ENCODE data around the gene QDPR.

The QDPR gene

GRCh38 chr4:17511509-17511949 is 361 bp downstream of the QDPR start:
- H3K79me2 ChIP-seq (ENCODE audit: insufficient read depth, low read length) = peaks cover 18% of the 10 kb centered on the region; the same call in 1 of the 2 replicates
- H3K4me1 ChIP-seq (ENCODE audit: insufficient read depth, low read length) = peaks cover 22% of the 10 kb centered on the region
- H3K4me2 ChIP-seq (ENCODE audit: insufficient read depth, low read length) = peak overlapping the region; percentile 67
- no peak for TF ChIP-seq CTCF (IDR thresholded peaks at IDR 0.05; ENCODE audit: borderline replicate concordance, extremely low read depth, low read length, poor library complexity, severe bottlenecking)
- peaks cover 6% of the 10 kb centered on the region for H3K27me3 ChIP-seq (ENCODE audit: insufficient read depth, low read length, poor library complexity)
- H3K9ac ChIP-seq (ENCODE audit: low read depth, low read length) = peak overlapping the region; percentile 69
- no peaks in the 10 kb centered on the region for H4K20me1 ChIP-seq (ENCODE audit: insufficient read depth, low read length)
- ATAC-seq (ENCODE audit: insufficient read depth, low read depth) (peak; percentile 81), DNase-seq (peak; percentile 57)
- peak overlapping the region; percentile 48 for H3K27ac ChIP-seq (ENCODE audit: low read length)
- H3K36me3 ChIP-seq (ENCODE audit: insufficient read depth, low read length) = peaks cover 3% of the 10 kb centered on the region; the same call in 1 of the 2 replicates
- H3K4me3 ChIP-seq (ENCODE audit: low read depth in 1 of 2, low read length in 2 of 2) = peak overlapping the region; percentile 23 to 68; a peak in 3 of 4 replicates
- no peaks in the 10 kb centered on the region for H3K9me3 ChIP-seq (ENCODE audit: insufficient read depth, low read length, severe bottlenecking)
- H2AFZ ChIP-seq (ENCODE audit: low read depth, low read length) = peak overlapping the region; percentile 73

DNA sequence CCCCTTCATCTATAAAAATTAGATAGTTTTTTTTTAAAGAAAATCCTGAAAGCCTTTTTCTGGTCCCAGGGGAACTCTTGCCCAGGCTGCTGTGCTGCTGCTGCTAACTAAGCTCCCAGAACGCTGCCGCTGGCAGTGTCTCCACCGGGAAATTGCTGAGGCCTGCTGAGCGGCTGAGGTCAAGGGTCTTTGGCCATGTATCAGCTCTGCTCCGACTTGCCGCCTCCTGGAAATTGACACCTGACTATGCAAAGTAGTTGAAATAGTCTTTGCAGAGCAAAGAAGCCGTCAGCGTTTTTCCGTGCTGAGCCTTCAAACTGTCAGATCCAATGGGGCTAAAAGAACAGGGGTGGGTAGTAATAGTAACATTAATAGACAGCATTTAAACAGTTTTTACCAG is 839 bp downstream of the QDPR start:
- H3K4me3 ChIP-seq (ENCODE audit: low read depth in 1 of 2, low read length in 2 of 2) = peak overlapping the region; percentile 23 to 68; a peak in 3 of 4 replicates
- H3K9me3 ChIP-seq (ENCODE audit: insufficient read depth, low read length, severe bottlenecking) = no peaks in the 10 kb centered on the region
- H3K9ac ChIP-seq (ENCODE audit: low read depth, low read length) = peak overlapping the region; percentile 69
- peaks cover 22% of the 10 kb centered on the region for H3K4me1 ChIP-seq (ENCODE audit: insufficient read depth, low read length)
- H4K20me1 ChIP-seq (ENCODE audit: insufficient read depth, low read length) = peaks cover 2% of the 10 kb centered on the region; the same call in 1 of the 2 replicates
- H3K27me3 ChIP-seq (ENCODE audit: insufficient read depth, low read length, poor library complexity) = peaks cover 5% of the 10 kb centered on the region
- H3K4me2 ChIP-seq (ENCODE audit: insufficient read depth, low read length) = peak overlapping the region; percentile 67
- peaks cover 3% of the 10 kb centered on the region; the same call in 1 of the 2 replicates for H3K36me3 ChIP-seq (ENCODE audit: insufficient read depth, low read length)
- H2AFZ ChIP-seq (ENCODE audit: low read depth, low read length) = peak overlapping the region; percentile 73
- no peak for DNase-seq
- ATAC-seq (ENCODE audit: insufficient read depth, low read depth) = no peak
- H3K27ac ChIP-seq (ENCODE audit: low read length) = peak overlapping the region; percentile 48; the same call in 1 of the 2 replicates
- TF ChIP-seq CTCF (IDR thresholded peaks at IDR 0.05; ENCODE audit: borderline replicate concordance, extremely low read depth, low read length, poor library complexity, severe bottlenecking) (no peak), EZH2 (IDR thresholded peaks at IDR 0.05; ENCODE audit: borderline replicate concordance, low read depth, low read length, severe bottlenecking) (no peak)
- peaks cover 18% of the 10 kb centered on the region; the same call in 1 of the 2 replicates for H3K79me2 ChIP-seq (ENCODE audit: insufficient read depth, low read length)

DNA sequence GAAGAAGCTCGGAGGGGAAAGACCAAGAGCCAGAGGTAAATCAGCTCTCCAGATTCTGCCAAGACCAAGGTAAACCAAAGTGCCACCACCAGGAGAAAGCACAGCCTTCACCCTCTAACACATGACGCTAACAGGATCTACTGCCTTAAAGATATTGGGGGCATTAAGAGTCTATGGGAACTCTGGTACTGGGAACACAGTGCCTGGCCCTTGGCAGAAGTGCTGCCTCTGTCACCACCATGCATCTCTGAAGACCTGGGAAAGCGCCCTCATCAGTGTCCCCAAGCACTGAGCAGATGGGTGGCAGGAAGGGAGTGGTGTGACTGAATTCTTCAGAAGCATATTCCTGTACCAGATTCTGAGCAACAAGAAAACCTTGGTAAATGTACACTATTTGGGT is 1.3 kb downstream of the QDPR start:
- no peak for TF ChIP-seq CTCF (IDR thresholded peaks at IDR 0.05; ENCODE audit: borderline replicate concordance, extremely low read depth, low read length, poor library complexity, severe bottlenecking)
- no peak for TF ChIP-seq EZH2 (IDR thresholded peaks at IDR 0.05; ENCODE audit: borderline replicate concordance, low read depth, low read length, severe bottlenecking)
- Histone ChIP-seq H4K20me1 (ENCODE audit: insufficient read depth, low read length) (peaks cover 2% of the 10 kb centered on the region; the same call in 1 of the 2 replicates), H3K36me3 (ENCODE audit: insufficient read depth, low read length) (peaks cover 3% of the 10 kb centered on the region; the same call in 1 of the 2 replicates), H3K4me2 (ENCODE audit: insufficient read depth, low read length) (peak overlapping the region; percentile 67), H3K79me2 (ENCODE audit: insufficient read depth, low read length) (peaks cover 18% of the 10 kb centered on the region; the same call in 1 of the 2 replicates), H3K27me3 (ENCODE audit: insufficient read depth, low read length, poor library complexity) (no peaks in the 10 kb centered on the region), H3K4me1 (ENCODE audit: insufficient read depth, low read length) (peaks cover 22% of the 10 kb centered on the region), H3K9me3 (ENCODE audit: insufficient read depth, low read length, severe bottlenecking) (no peaks in the 10 kb centered on the region), H3K4me3 (ENCODE audit: low read depth in 1 of 2, low read length in 2 of 2) (peak overlapping the region in 1 of 2 experiments; percentile 68; a peak in 1 of 4 replicates), H3K9ac (ENCODE audit: low read depth, low read length) (no peak overlapping the region; the same call in 1 of the 2 replicates), H2AFZ (ENCODE audit: low read depth, low read length) (no peak overlapping the region), H3K27ac (ENCODE audit: low read length) (no peak overlapping the region)
- ATAC-seq (ENCODE audit: insufficient read depth, low read depth) = no peak
- no peak for DNase-seq

Data from DND-41 (cell line).